Neural progenitor cell (in vitro differentiated cells): Measurements from ENCODE around the gene WDR43. TPM values are rescaled to one million over a fixed set of nuclear protein-coding genes. Genes with fewer than 3 reads are reported as not detected.
A peak's percentile ranks its signal among the peaks of the same experiment; 100 is the strongest.

Source experiments
- DNase-seq: peaks from one replicate; pipeline ENCODE4 v3.0.0-alpha.2; 2016; ENCODE audit warnings: low spot score
- H2AFZ ChIP-seq: fragments of 200-600 bp; sonication (generic); replicated peaks from 2 replicates; pipeline ENCODE4 v1.6.1; 2016; ENCODE audit warnings: antibody characterized with exemption
- H3F3A ChIP-seq: fragments of 200-600 bp; sonication (generic); 2 replicates; pipeline ENCODE4 v1.6.1; 2016; ENCODE audit warnings: antibody characterized with exemption, low read depth
- H3K27ac ChIP-seq: fragments of 200-600 bp; sonication (generic); 2 replicates; pipeline ENCODE4 v1.5.1; 2016; ENCODE audit warnings: mild to moderate bottlenecking
- H3K27me3 ChIP-seq: fragments of 200-600 bp; sonication (generic); 2 replicates; pipeline ENCODE4 v1.6.1; 2016; ENCODE audit warnings: mild to moderate bottlenecking, moderate library complexity
- H3K36me3 ChIP-seq: fragments of 200-600 bp; sonication (generic); 2 replicates; pipeline ENCODE4 v1.5.1; 2016
- H3K4me1 ChIP-seq: fragments of 200-600 bp; sonication (generic); 2 replicates; pipeline ENCODE4 v1.6.1; 2016; ENCODE audit warnings: mixed run types
- H3K4me2 ChIP-seq: fragments of 200-600 bp; sonication (generic); 2 replicates; pipeline ENCODE4 v1.6.1; 2016
- H3K4me3 ChIP-seq: fragments of 200-600 bp; sonication (generic); 2 replicates; pipeline ENCODE4 v1.5.1; 2016
- H3K79me2 ChIP-seq: fragments of 200-600 bp; sonication (generic); 2 replicates; pipeline ENCODE4 v1.6.1; 2016; ENCODE audit warnings: low read depth
- H3K9ac ChIP-seq: fragments of 200-600 bp; sonication (generic); 2 replicates; pipeline ENCODE4 v1.6.1; 2016
- H3K9me3 ChIP-seq: fragments of 200-600 bp; sonication (generic); 2 replicates; pipeline ENCODE4 v1.5.1; 2016; ENCODE audit warnings: low read depth
- H4K20me1 ChIP-seq: fragments of 200-600 bp; sonication (generic); 2 replicates; pipeline ENCODE4 v1.6.1; 2016; ENCODE audit warnings: low read depth
- H3K27ac Mint-ChIP-seq: 3 replicates; pipeline ENCODE4 v1.8.0; 2021; ENCODE audit warnings: mixed read lengths
- H3K27me3 Mint-ChIP-seq: 2 replicates; pipeline ENCODE4 v1.8.0; 2022; ENCODE audit warnings: low read depth, mild to moderate bottlenecking, inconsistent platforms, moderate library complexity, mixed read lengths; ENCODE audit not compliant: insufficient read depth
- H3K36me3 Mint-ChIP-seq: 3 replicates; pipeline ENCODE4 v1.8.0; 2021; ENCODE audit warnings: mixed read lengths
- H3K4me1 Mint-ChIP-seq: 3 replicates; pipeline ENCODE4 v1.8.0; 2021; ENCODE audit warnings: mixed read lengths
- H3K4me3 Mint-ChIP-seq: 3 replicates; pipeline ENCODE4 v1.8.0; 2021; ENCODE audit warnings: mild to moderate bottlenecking, moderate library complexity, mixed read lengths
- H3K9me3 Mint-ChIP-seq: 3 replicates; pipeline ENCODE4 v1.8.0; 2020; ENCODE audit warnings: mixed read lengths
- CTCF ChIP-seq: fragments of 200-600 bp; sonication (generic); IDR thresholded peaks from 2 replicates; pipeline ENCODE4 v1.5.1; 2017; ENCODE audit warnings: antibody characterized with exemption, mild to moderate bottlenecking
- EZH2 ChIP-seq: fragments of 200-600 bp; sonication (generic); IDR thresholded peaks from 2 replicates; pipeline ENCODE4 v1.6.1; 2017; ENCODE audit warnings: antibody characterized with exemption, mild to moderate bottlenecking, moderate library complexity
- EZH2phosphoT487 ChIP-seq: fragments of 200-600 bp; sonication (generic); IDR thresholded peaks from 2 replicates; pipeline ENCODE4 v1.6.1; 2017; ENCODE audit warnings: antibody characterized with exemption
- total RNA-seq: library from RNA; depleted of rRNA; stranded (reverse); fragments of >200 nt; gene quantifications from 2 replicates; pipeline ENCODE4 v1.2.3, GENCODE V29; 2015; ENCODE audit warnings: low replicate concordance

Gene WDR43
- total RNA-seq, 1 donor from 2014 or later = 139 TPM

GRCh38 chr2:28990445-28990844 lies 96.0 kb downstream of the WDR43 start:
- no peaks in the 10 kb centered on the region for H3F3A ChIP-seq
- no peak for TF ChIP-seq EZH2
- no peak for TF ChIP-seq EZH2phosphoT487
- TF ChIP-seq CTCF = no peak
- no peak overlapping the region for H3K27ac ChIP-seq
- Mint-ChIP-seq H3K9me3 (no peaks in the 10 kb centered on the region), H3K36me3 (no peaks in the 10 kb centered on the region), H3K27me3 (peaks cover 8% of the 10 kb centered on the region), H3K4me3 (no peak overlapping the region), H3K4me1 (peaks cover 20% of the 10 kb centered on the region), H3K27ac (peak overlapping the region; percentile 20)
- H3K27me3 ChIP-seq = no peaks in the 10 kb centered on the region
- H3K4me2 ChIP-seq = no peak overlapping the region
- no peak overlapping the region for H3K9ac ChIP-seq
- H3K79me2 ChIP-seq = no peaks in the 10 kb centered on the region
- H2AFZ ChIP-seq = no peak overlapping the region
- no peaks in the 10 kb centered on the region for H3K4me1 ChIP-seq
- no peaks in the 10 kb centered on the region for H3K36me3 ChIP-seq
- no peak overlapping the region for H3K4me3 ChIP-seq
- no peaks in the 10 kb centered on the region for H3K9me3 ChIP-seq
- no peaks in the 10 kb centered on the region for H4K20me1 ChIP-seq
- DNase-seq = no peak

- Histone ChIP-seq H3K9me3 (no peaks in the 10 kb centered on the region), H3K9ac (no peak overlapping the region), H4K20me1 (no peaks in the 10 kb centered on the region), H3F3A (no peaks in the 10 kb centered on the region), H2AFZ (no peak overlapping the region), H3K27ac (no peak overlapping the region), H3K36me3 (no peaks in the 10 kb centered on the region), H3K4me1 (no peaks in the 10 kb centered on the region), H3K79me2 (no peaks in the 10 kb centered on the region), H3K4me2 (no peak overlapping the region), H3K4me3 (no peak overlapping the region), H3K27me3 (no peaks in the 10 kb centered on the region)
- Mint-ChIP-seq H3K4me1 (peaks cover 20% of the 10 kb centered on the region), H3K4me3 (no peak overlapping the region), H3K9me3 (no peaks in the 10 kb centered on the region), H3K27ac (no peak overlapping the region), H3K27me3 (peaks cover 10% of the 10 kb centered on the region), H3K36me3 (no peaks in the 10 kb centered on the region)
- no peak for DNase-seq
- TF ChIP-seq CTCF (no peak), EZH2phosphoT487 (no peak), EZH2 (no peak)
Observed at GRCh38 chr2:28991021-28991420, 96.6 kb downstream of the WDR43 start.

GRCh38 chr2:28991460-28991859 lies 97.0 kb downstream of the WDR43 start:
- no peaks in the 10 kb centered on the region for H3K9me3 Mint-ChIP-seq
- H2AFZ ChIP-seq = no peak overlapping the region
- DNase-seq = no peak

More at GRCh38 chr2:28991460-28991859, 97.0 kb downstream of the WDR43 start:
- no peaks in the 10 kb centered on the region for H4K20me1 ChIP-seq
- H3K4me2 ChIP-seq = no peak overlapping the region
- H3F3A ChIP-seq = no peaks in the 10 kb centered on the region
- H3K79me2 ChIP-seq = no peaks in the 10 kb centered on the region
- TF ChIP-seq CTCF (no peak), EZH2 (no peak), EZH2phosphoT487 (no peak)
- no peak overlapping the region for H3K27ac ChIP-seq
- no peaks in the 10 kb centered on the region for H3K36me3 ChIP-seq
- peaks cover 18% of the 10 kb centered on the region for H3K4me1 Mint-ChIP-seq
- H3K27me3 ChIP-seq = no peaks in the 10 kb centered on the region
- no peak overlapping the region for H3K4me3 Mint-ChIP-seq
- H3K9me3 ChIP-seq = no peaks in the 10 kb centered on the region
- H3K9ac ChIP-seq = no peak overlapping the region
- H3K4me1 ChIP-seq = no peaks in the 10 kb centered on the region
- peaks cover 10% of the 10 kb centered on the region for H3K27me3 Mint-ChIP-seq
- no peak overlapping the region for H3K27ac Mint-ChIP-seq
- no peaks in the 10 kb centered on the region for H3K36me3 Mint-ChIP-seq
- no peak overlapping the region for H3K4me3 ChIP-seq
